A549 (cell line): Measurements from ENCODE around the gene ATG5. TPM values are rescaled to one million over a fixed set of nuclear protein-coding genes. Genes with fewer than 3 reads are reported as not detected.
"Not testable (repeated sequence)": the region's sequence is repeated elsewhere in the genome, so short reads cannot be mapped to it uniquely, and the experiment has no call there.

Experiments
- ATAC-seq, 2 experiments: fragments of 200-7000 bp in 1 of 2; fragments of >200 bp in 1 of 2; cut with Nextera tagmentation in 1 of 2; cut with Tn5 transposase in 1 of 2; 3 replicates each; pipeline versions ENCODE4 v1.8.0 to v1.9.1; 2018 to 2020; ENCODE audit warnings: mild to moderate bottlenecking in 1 of 2, moderate library complexity in 1 of 2
- CTCF ChIA-PET: fragments of 300-600 bp; sonication (Branson Sonifier 250); formaldehyde crosslinking; extraction: SDS; loops from one replicate; lab custom pipeline; 2021; ENCODE audit warnings: antibody characterized with exemption, inconsistent platforms; lab: Yijun Ruan, JAX
- POLR2A ChIA-PET: fragments of 350-600 bp; formaldehyde crosslinking; extraction: SDS; loops from one replicate; lab custom pipeline; 2021; ENCODE audit warnings: antibody characterized with exemption, inconsistent platforms; lab: Yijun Ruan, JAX
- DNase-seq, 2 experiments: peaks; one replicate each; pipeline versions ENCODE4 v3.0.0 to v3.0.0-alpha.2; 2011 to 2016; ENCODE audit warnings: low read depth in 1 of 2, low spot score in 1 of 2
- FAIRE-seq: peaks from 2 replicates; lab custom pipeline; 2011; peaks lifted over from hg19 to GRCh38; lab: Jason Lieb, UNC
- H3K27ac ChIP-seq, 2 experiments: fragments of >200 bp; sonication (Bioruptor Twin); formaldehyde crosslinking; 3 replicates each; pipeline ENCODE4 v1.5.1; 2016 to 2017
- H3K4me1 ChIP-seq: fragments of >200 bp; sonication (Bioruptor Twin); formaldehyde crosslinking; 3 replicates; pipeline ENCODE4 v1.6.1; 2016
- H3K4me2 ChIP-seq: fragments of >200 bp; sonication (Bioruptor Twin); formaldehyde crosslinking; 3 replicates; pipeline ENCODE4 v1.6.1; 2016
- H3K4me3 ChIP-seq: fragments of >200 bp; sonication (Bioruptor Twin); formaldehyde crosslinking; 3 replicates; pipeline ENCODE4 v1.5.1; 2016
- H3K9me3 ChIP-seq: fragments of >200 bp; sonication (Bioruptor Twin); formaldehyde crosslinking; 3 replicates; pipeline ENCODE4 v1.6.1; 2016
- CBX8 ChIP-seq: fragments of 200-600 bp; sonication (generic); IDR thresholded peaks from 2 replicates; pipeline ENCODE4 v1.6.1; 2016
- CHD2 ChIP-seq: fragments of 150-350 bp; IDR thresholded peaks from 2 replicates; pipeline ENCODE4 v1.6.1; 2014; ENCODE audit warnings: low read length; ENCODE audit not compliant: partially characterized antibody
- EHF ChIP-seq: fragments of 250-450 bp; sonication (Bioruptor Pico); IDR thresholded peaks from 2 replicates; pipeline ENCODE4 v1.5.0; 2020; ENCODE audit warnings: mild to moderate bottlenecking
- FOSB ChIP-seq: fragments of 250-450 bp; sonication (Bioruptor Pico); IDR thresholded peaks from 2 replicates; pipeline ENCODE4 v1.5.0; 2020; ENCODE audit warnings: mild to moderate bottlenecking, moderate library complexity
- HEYL ChIP-seq: fragments of 250-450 bp; sonication (Bioruptor Pico); IDR thresholded peaks from 2 replicates; pipeline ENCODE4 v1.8.0; 2021; ENCODE audit warnings: mild to moderate bottlenecking, moderate library complexity
- HOXA7 ChIP-seq: fragments of 250-450 bp; sonication (Bioruptor Pico); IDR thresholded peaks from 2 replicates; pipeline ENCODE4 v1.5.0; 2020; ENCODE audit warnings: mild to moderate bottlenecking, moderate library complexity
- HOXB5 ChIP-seq: fragments of 250-450 bp; sonication (Bioruptor Pico); IDR thresholded peaks from 2 replicates; pipeline ENCODE4 v1.5.0; 2020; ENCODE audit warnings: mild to moderate bottlenecking, moderate library complexity
- JUN ChIP-seq, 2 experiments: fragments of >200 bp; sonication (Bioruptor Twin); formaldehyde crosslinking; IDR thresholded peaks; 2 replicates in 1 of 2; 3 replicates in 1 of 2; pipeline ENCODE4 v1.6.1; 2016 to 2017
- JUNB ChIP-seq: fragments of >200 bp; sonication (Bioruptor Twin); formaldehyde crosslinking; IDR thresholded peaks from 2 replicates; pipeline ENCODE4 v1.6.1; 2016
- KDM1A ChIP-seq: fragments of 200-600 bp; sonication (generic); IDR thresholded peaks from 2 replicates; pipeline ENCODE4 v1.6.1; 2016; ENCODE audit warnings: low read depth, mild to moderate bottlenecking
- KDM5A ChIP-seq: fragments of 200-600 bp; sonication (generic); IDR thresholded peaks from 2 replicates; pipeline ENCODE4 v1.6.1; 2016; ENCODE audit warnings: antibody characterized with exemption, mild to moderate bottlenecking
- MAFK ChIP-seq: fragments of 450-650 bp; IDR thresholded peaks from 2 replicates; pipeline ENCODE4 v1.6.1; 2014; ENCODE audit not compliant: partially characterized antibody
- NFE2L2 ChIP-seq: fragments of 150-350 bp; conservative IDR thresholded peaks from 2 replicates; pipeline ENCODE4 v1.6.1; 2014; ENCODE audit warnings: low read length
- NPAS2 ChIP-seq: fragments of 250-450 bp; sonication (Bioruptor Pico); IDR thresholded peaks from 2 replicates; pipeline ENCODE4 v1.8.0; 2022; ENCODE audit warnings: mild to moderate bottlenecking, moderate library complexity, borderline replicate concordance
- NR3C1 ChIP-seq: fragments of >200 bp; sonication (Bioruptor Twin); formaldehyde crosslinking; IDR thresholded peaks from 3 replicates; pipeline ENCODE4 v1.6.1; 2017
- POLR2A ChIP-seq: IDR thresholded peaks from 2 replicates; pipeline ENCODE4 v1.6.1; 2012; ENCODE audit warnings: mild to moderate bottlenecking, low read length
- RARB ChIP-seq: fragments of 250-450 bp; sonication (Bioruptor Pico); IDR thresholded peaks from 2 replicates; pipeline ENCODE4 v1.8.0; 2021; ENCODE audit warnings: mild to moderate bottlenecking, moderate library complexity
- RCOR1 ChIP-seq: fragments of 150-350 bp; IDR thresholded peaks from 2 replicates; pipeline ENCODE4 v1.6.1; 2014; ENCODE audit warnings: antibody characterized with exemption, low read length, low read depth
- RNF2 ChIP-seq: fragments of 200-600 bp; sonication (generic); IDR thresholded peaks from 2 replicates; pipeline ENCODE4 v1.6.1; 2016; ENCODE audit warnings: low read depth, mild to moderate bottlenecking, antibody characterized with exemption, moderate library complexity, borderline replicate concordance
- SREBF2 ChIP-seq: fragments of 450-650 bp; IDR thresholded peaks from 2 replicates; pipeline ENCODE4 v1.6.1; 2014; ENCODE audit warnings: mild to moderate bottlenecking, moderate library complexity
- TP53 ChIP-seq: fragments of 250-450 bp; sonication (Bioruptor Pico); IDR thresholded peaks from 2 replicates; pipeline ENCODE4 v1.5.0; 2021; ENCODE audit warnings: mild to moderate bottlenecking, moderate library complexity
- ZFP36 ChIP-seq: fragments of 450-650 bp; IDR thresholded peaks from 2 replicates; pipeline ENCODE4 v1.6.1; 2014; ENCODE audit warnings: borderline replicate concordance; ENCODE audit not compliant: partially characterized antibody
- WGBS: methylation state at CpG from one replicate; pipeline ENCODE4 v1.1.6; 2017; ENCODE audit errors: missing lambda C conversion rate; 5-methylcytosine and 5-hydroxymethylcytosine counted together
- polyA plus RNA-seq, 4 experiments: library from polyadenylated mRNA; depleted of rRNA in 3 of 4; stranded (reverse); fragments of >200 nt; fragmentation: RNase III in 1 of 4; extraction: RNeasy Plus Mini Kit Qiagen cat#74134 plus additional on column Dnase treatment in 1 of 4; gene quantifications; 2 replicates in 3 of 4; 3 replicates in 1 of 4; pipeline ENCODE4 v1.2.3, GENCODE V29; 2011 to 2017
- TF ChIP-seq, protein P1 (sequence below): fragments of 200-600 bp; sonication (generic); IDR thresholded peaks from 2 replicates; pipeline ENCODE4 v1.6.1; 2016; ENCODE audit warnings: antibody characterized with exemption, mild to moderate bottlenecking, moderate library complexity
- TF ChIP-seq, protein P2 (sequence below): fragments of >200 bp; sonication (Bioruptor Twin); formaldehyde crosslinking; IDR thresholded peaks from 3 replicates; pipeline ENCODE4 v1.6.1; 2016
- TF ChIP-seq, protein P3 (sequence below): fragments of 250-450 bp; sonication (Bioruptor Pico); IDR thresholded peaks from 2 replicates; pipeline ENCODE4 v1.5.0; 2020; ENCODE audit warnings: low read depth, mild to moderate bottlenecking, moderate library complexity
- TF ChIP-seq, protein P4 (sequence below): fragments of 150-350 bp; IDR thresholded peaks from 2 replicates; pipeline ENCODE4 v1.6.1; 2014; ENCODE audit warnings: low read depth, mild to moderate bottlenecking, low read length

ATG5 gene
- polyA plus RNA-seq, 2 of the 4 experiments (the other 2 are of a cell fraction), result 26.6 to 53.5 TPM

DNA sequence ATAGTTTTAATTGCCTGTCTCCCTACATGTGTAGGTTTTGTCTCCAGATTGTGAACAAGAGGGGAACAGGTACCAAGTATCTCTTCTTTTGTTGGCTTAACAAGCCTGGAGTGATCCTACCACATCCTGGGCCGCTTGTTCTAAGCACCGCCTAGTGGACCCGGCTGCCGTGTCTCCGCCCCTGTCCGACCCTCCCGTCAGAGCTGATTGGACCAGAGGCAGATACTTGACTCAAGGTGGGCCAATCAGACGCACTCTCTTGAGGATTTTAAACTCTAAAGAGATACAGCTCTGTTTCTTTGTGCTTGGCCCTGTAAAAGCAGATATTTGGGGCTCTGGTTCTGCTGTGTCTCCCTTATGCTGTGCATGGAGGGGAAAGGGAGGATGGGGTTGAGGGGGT is 171.2 kb downstream of the ATG5 start:
- Histone ChIP-seq H3K4me2 (no peak overlapping the region), H3K4me3 (no peak overlapping the region), H3K27ac (no peak overlapping the region), H3K9me3 (no peaks in the 10 kb centered on the region), H3K4me1 (0 out of 3 replicates have a peak, but pooled peaks cover 3% of the 10 kb centered on the region)
- TF ChIP-seq, protein P1, sequence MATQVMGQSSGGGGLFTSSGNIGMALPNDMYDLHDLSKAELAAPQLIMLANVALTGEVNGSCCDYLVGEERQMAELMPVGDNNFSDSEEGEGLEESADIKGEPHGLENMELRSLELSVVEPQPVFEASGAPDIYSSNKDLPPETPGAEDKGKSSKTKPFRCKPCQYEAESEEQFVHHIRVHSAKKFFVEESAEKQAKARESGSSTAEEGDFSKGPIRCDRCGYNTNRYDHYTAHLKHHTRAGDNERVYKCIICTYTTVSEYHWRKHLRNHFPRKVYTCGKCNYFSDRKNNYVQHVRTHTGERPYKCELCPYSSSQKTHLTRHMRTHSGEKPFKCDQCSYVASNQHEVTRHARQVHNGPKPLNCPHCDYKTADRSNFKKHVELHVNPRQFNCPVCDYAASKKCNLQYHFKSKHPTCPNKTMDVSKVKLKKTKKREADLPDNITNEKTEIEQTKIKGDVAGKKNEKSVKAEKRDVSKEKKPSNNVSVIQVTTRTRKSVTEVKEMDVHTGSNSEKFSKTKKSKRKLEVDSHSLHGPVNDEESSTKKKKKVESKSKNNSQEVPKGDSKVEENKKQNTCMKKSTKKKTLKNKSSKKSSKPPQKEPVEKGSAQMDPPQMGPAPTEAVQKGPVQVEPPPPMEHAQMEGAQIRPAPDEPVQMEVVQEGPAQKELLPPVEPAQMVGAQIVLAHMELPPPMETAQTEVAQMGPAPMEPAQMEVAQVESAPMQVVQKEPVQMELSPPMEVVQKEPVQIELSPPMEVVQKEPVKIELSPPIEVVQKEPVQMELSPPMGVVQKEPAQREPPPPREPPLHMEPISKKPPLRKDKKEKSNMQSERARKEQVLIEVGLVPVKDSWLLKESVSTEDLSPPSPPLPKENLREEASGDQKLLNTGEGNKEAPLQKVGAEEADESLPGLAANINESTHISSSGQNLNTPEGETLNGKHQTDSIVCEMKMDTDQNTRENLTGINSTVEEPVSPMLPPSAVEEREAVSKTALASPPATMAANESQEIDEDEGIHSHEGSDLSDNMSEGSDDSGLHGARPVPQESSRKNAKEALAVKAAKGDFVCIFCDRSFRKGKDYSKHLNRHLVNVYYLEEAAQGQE, result no peak
- TF ChIP-seq JUN (IDR thresholded peaks at IDR 0.05) (no peak), CHD2 (no peak), HOXB5 (CRISPR knock-in tag) (no peak), TP53 (CRISPR knock-in tag) (no peak), POLR2A (no peak), EHF (CRISPR knock-in tag) (no peak)
- TF ChIP-seq, protein P2, sequence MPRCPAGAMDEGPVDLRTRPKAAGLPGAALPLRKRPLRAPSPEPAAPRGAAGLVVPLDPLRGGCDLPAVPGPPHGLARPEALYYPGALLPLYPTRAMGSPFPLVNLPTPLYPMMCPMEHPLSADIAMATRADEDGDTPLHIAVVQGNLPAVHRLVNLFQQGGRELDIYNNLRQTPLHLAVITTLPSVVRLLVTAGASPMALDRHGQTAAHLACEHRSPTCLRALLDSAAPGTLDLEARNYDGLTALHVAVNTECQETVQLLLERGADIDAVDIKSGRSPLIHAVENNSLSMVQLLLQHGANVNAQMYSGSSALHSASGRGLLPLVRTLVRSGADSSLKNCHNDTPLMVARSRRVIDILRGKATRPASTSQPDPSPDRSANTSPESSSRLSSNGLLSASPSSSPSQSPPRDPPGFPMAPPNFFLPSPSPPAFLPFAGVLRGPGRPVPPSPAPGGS, result no peak
- FAIRE-seq, result no peak
- WGBS, result 71% methylated on average over 8 of the region's 8 CpGs
- no peak for ATAC-seq
- ChIA-PET POLR2A (no interaction called here), CTCF (no interaction called here)
- no peak for DNase-seq

DNA sequence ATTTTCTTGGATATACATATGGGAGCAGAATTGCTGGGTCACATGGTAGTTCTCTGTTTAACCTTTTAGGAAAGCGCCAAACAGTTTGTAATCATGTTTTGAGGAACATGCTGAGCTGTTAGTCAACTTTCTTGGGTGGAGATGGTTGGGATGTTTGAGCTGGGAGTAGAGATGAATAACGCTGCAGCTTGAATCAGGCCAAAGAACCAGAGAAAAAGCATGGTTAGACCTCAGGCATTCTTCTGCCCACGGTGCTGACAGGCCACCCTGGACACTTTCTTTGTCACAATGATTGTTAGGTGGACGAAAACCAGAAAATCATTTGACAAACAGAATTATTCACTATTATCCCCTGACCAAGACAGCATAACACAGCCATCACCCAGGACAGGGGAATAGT is 172.6 kb downstream of the ATG5 start:
- ATAC-seq (no peak), DNase-seq (no peak), FAIRE-seq (no peak)
- ChIA-PET CTCF (no interaction called here), POLR2A (no interaction called here)
- Histone ChIP-seq H3K27ac (no peak overlapping the region), H3K9me3 (no peaks in the 10 kb centered on the region), H3K4me2 (no peak overlapping the region), H3K4me1 (no peaks in the 10 kb centered on the region), H3K4me3 (no peak overlapping the region)
- TF ChIP-seq HEYL, result no peak
- no peak for TF ChIP-seq RARB (CRISPR knock-in tag)
- TF ChIP-seq RCOR1, result no peak
- no peak for TF ChIP-seq NR3C1
- no peak for TF ChIP-seq NFE2L2
- TF ChIP-seq RNF2, result no peak
- no peak for TF ChIP-seq KDM5A
- TF ChIP-seq CBX8, result no peak
- TF ChIP-seq HOXA7, result no peak
- TF ChIP-seq KDM1A, result no peak
- WGBS, result 71% methylated on average over 4 of the region's 4 CpGs

DNA sequence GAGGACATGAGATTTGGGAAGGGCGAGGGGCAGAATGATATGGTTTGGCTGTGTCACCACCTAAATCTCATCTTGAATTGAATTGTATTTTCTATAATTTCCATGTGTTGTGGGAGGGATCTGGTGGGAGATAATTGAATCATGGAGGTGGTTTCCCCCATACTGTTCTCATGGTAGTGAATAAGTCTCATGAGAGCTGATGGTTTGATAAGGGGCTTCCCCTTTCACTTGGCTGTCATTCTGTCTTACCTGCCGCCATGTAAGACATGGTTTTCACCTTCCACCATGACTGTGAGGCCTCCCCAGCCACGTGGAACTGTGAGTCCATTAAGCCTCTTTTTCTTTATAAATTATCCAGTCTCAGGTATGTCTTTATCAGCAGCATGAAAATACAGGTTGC is 173.1 kb downstream of the ATG5 start:
- H3K4me2 ChIP-seq, H3K27ac ChIP-seq, H3K9me3 ChIP-seq, POLR2A ChIA-PET, CTCF ChIA-PET, ATAC-seq, H3K4me1 ChIP-seq, H3K4me3 ChIP-seq, FAIRE-seq, DNase-seq: not testable (repeated sequence)
- 64% methylated on average over 3 of the region's 3 CpGs for WGBS

DNA sequence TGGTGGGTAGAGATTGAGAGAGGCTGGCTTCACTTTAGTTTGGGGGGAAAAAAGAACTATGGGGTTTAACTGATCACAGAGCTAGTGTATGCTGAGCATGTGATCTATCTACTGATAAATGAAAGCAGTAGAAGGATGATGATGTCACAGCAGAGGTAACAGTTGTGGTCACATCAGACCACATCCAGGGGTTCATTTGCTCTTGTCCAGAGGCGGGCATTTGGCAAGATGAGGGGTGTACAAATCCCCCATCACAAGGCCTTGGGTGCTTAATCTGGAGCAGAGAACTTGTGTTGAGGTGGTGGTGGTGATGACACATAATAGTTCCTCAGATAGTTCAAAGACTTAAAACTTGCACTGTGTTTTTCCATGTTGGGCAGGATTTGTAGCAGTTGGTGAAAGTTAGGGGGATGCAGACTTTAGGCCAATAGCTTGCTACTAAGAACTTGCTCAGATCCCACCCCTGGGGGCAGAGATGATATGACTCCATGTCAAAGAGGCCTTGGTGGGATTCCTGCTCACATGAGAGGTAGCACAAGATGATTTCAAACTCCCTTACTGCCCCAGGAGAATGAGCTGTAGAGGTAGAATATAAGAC is 176.0 kb downstream of the ATG5 start:
- Histone ChIP-seq H3K4me2 (no peak overlapping the region), H3K27ac (no peak overlapping the region), H3K4me1 (peaks cover 5% of the 10 kb centered on the region; the same call in 1 of the 3 replicates), H3K4me3 (no peak overlapping the region), H3K9me3 (no peaks in the 10 kb centered on the region)
- TF ChIP-seq FOSB (CRISPR knock-in tag), result no peak
- no peak for TF ChIP-seq SREBF2
- no peak for TF ChIP-seq NFE2L2
- no peak for TF ChIP-seq RNF2
- no peak for TF ChIP-seq NR3C1
- no peak for TF ChIP-seq TP53 (CRISPR knock-in tag)
- TF ChIP-seq NPAS2, result no peak
- no peak for TF ChIP-seq ZFP36
- no peak for TF ChIP-seq HOXA7
- no peak for TF ChIP-seq MAFK
- TF ChIP-seq, protein P3, sequence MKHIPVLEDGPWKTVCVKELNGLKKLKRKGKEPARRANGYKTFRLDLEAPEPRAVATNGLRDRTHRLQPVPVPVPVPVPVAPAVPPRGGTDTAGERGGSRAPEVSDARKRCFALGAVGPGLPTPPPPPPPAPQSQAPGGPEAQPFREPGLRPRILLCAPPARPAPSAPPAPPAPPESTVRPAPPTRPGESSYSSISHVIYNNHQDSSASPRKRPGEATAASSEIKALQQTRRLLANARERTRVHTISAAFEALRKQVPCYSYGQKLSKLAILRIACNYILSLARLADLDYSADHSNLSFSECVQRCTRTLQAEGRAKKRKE (CRISPR knock-in tag), result no peak
- TF ChIP-seq, protein P4, sequence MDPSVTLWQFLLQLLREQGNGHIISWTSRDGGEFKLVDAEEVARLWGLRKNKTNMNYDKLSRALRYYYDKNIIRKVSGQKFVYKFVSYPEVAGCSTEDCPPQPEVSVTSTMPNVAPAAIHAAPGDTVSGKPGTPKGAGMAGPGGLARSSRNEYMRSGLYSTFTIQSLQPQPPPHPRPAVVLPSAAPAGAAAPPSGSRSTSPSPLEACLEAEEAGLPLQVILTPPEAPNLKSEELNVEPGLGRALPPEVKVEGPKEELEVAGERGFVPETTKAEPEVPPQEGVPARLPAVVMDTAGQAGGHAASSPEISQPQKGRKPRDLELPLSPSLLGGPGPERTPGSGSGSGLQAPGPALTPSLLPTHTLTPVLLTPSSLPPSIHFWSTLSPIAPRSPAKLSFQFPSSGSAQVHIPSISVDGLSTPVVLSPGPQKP, result no peak
- no peak for TF ChIP-seq POLR2A
- TF ChIP-seq HEYL, result no peak
- no peak for TF ChIP-seq JUNB
- WGBS, result 65% methylated on average over 1 of the region's 1 CpG
- DNase-seq (no peak), FAIRE-seq (no peak), ATAC-seq (no peak)
- ChIA-PET CTCF (no interaction called here), POLR2A (no interaction called here)
